ENCODE results near the gene HTR6.

GRCh38 chr1:19655718-19656080, 9.0 kb upstream of the HTR6 start:
- TF ChIP-seq EZH2 (IDR thresholded peaks at IDR 0.05; ENCODE audit: low read depth): no peak
- TF ChIP-seq CTCF (conservative IDR thresholded peaks at IDR 0.05): no peak

Measured in PC-9 (cell line).